ENCODE measurements around the gene SMARCD3. TPM values are rescaled to one million over a fixed set of nuclear protein-coding genes. Genes with fewer than 3 reads are reported as not detected.

SMARCD3 gene
- total and polyA plus RNA-seq, 9 of the 15 experiments (the other 6 are each of a cell fraction or from before 2014, with no cell fraction given) = 0.43 to 3.6 (median 2.6) TPM

- no peak for TF ChIP-seq HNRNPLL (IDR thresholded peaks at IDR 0.05; ENCODE audit: low read depth, low read length, poor library complexity, severe bottlenecking)
- TF ChIP-seq, protein P1, sequence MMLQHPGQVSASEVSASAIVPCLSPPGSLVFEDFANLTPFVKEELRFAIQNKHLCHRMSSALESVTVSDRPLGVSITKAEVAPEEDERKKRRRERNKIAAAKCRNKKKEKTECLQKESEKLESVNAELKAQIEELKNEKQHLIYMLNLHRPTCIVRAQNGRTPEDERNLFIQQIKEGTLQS (IDR thresholded peaks at IDR 0.05) = no peak; the same call in 1 of the 2 replicates
- TF ChIP-seq, protein P1 (CRISPR knock-in tag; conservative IDR thresholded peaks at IDR 0.05) = no peak
- no peak for TF ChIP-seq RHOXF2B (CRISPR knock-in tag; conservative IDR thresholded peaks at IDR 0.05)
- no peak for TF ChIP-seq ZNF592 (IDR thresholded peaks at IDR 0.05)
- TF ChIP-seq ZNF586 (CRISPR knock-in tag; conservative IDR thresholded peaks at IDR 0.05) = no peak
- TF ChIP-seq PTBP1 (IDR thresholded peaks at IDR 0.05; ENCODE audit: low read depth, low read length) = no peak
- TF ChIP-seq RAD51 (IDR thresholded peaks at IDR 0.05; ENCODE audit: borderline replicate concordance, low read depth) = no peak
- no peak for TF ChIP-seq PTTG1 (tag; IDR thresholded peaks at IDR 0.05; ENCODE audit: low read depth)
- no peak for TF ChIP-seq SRF (CRISPR knock-in tag; IDR thresholded peaks at IDR 0.05)
- TF ChIP-seq KAT7 (CRISPR knock-in tag; IDR thresholded peaks at IDR 0.05; ENCODE audit: borderline replicate concordance) = no peak
- no peak for TF ChIP-seq WHSC1 (IDR thresholded peaks at IDR 0.05; ENCODE audit: low read length)
- TF ChIP-seq, protein P2, sequence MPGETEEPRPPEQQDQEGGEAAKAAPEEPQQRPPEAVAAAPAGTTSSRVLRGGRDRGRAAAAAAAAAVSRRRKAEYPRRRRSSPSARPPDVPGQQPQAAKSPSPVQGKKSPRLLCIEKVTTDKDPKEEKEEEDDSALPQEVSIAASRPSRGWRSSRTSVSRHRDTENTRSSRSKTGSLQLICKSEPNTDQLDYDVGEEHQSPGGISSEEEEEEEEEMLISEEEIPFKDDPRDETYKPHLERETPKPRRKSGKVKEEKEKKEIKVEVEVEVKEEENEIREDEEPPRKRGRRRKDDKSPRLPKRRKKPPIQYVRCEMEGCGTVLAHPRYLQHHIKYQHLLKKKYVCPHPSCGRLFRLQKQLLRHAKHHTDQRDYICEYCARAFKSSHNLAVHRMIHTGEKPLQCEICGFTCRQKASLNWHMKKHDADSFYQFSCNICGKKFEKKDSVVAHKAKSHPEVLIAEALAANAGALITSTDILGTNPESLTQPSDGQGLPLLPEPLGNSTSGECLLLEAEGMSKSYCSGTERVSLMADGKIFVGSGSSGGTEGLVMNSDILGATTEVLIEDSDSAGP (CRISPR knock-in tag; IDR thresholded peaks at IDR 0.05) = 0 out of 2 replicates have a peak, but pooled peaks have one; percentile 41
- no peak for TF ChIP-seq NR3C1 (CRISPR knock-in tag; IDR thresholded peaks at IDR 0.05)
- TF ChIP-seq KLF10 (CRISPR knock-in tag; IDR thresholded peaks at IDR 0.05) = no peak
- TF ChIP-seq TAF15 (IDR thresholded peaks at IDR 0.05; ENCODE audit: low read depth, low read length) = no peak
- TF ChIP-seq OTX1 (CRISPR knock-in tag; IDR thresholded peaks at IDR 0.05) = no peak
- TF ChIP-seq, protein P3, sequence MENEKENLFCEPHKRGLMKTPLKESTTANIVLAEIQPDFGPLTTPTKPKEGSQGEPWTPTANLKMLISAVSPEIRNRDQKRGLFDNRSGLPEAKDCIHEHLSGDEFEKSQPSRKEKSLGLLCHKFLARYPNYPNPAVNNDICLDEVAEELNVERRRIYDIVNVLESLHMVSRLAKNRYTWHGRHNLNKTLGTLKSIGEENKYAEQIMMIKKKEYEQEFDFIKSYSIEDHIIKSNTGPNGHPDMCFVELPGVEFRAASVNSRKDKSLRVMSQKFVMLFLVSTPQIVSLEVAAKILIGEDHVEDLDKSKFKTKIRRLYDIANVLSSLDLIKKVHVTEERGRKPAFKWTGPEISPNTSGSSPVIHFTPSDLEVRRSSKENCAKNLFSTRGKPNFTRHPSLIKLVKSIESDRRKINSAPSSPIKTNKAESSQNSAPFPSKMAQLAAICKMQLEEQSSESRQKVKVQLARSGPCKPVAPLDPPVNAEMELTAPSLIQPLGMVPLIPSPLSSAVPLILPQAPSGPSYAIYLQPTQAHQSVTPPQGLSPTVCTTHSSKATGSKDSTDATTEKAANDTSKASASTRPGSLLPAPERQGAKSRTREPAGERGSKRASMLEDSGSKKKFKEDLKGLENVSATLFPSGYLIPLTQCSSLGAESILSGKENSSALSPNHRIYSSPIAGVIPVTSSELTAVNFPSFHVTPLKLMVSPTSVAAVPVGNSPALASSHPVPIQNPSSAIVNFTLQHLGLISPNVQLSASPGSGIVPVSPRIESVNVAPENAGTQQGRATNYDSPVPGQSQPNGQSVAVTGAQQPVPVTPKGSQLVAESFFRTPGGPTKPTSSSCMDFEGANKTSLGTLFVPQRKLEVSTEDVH (IDR thresholded peaks at IDR 0.05; ENCODE audit: low read depth, partially characterized antibody) = no peak
- TF ChIP-seq TAL1 (IDR thresholded peaks at IDR 0.05) = peak; percentile 53
- peak; percentile 71 for TF ChIP-seq CBFA2T2 (conservative IDR thresholded peaks at IDR 0.05)
These were observed 24.4 kb upstream of the SMARCD3 start (continued) for GRCh38 chr7:151272877-151273276.

Measured in K562 (cell line).